Vagina (tissue), 2 donors: ENCODE data around the gene MS4A15. TPM values are rescaled to one million over a fixed set of nuclear protein-coding genes. Genes with fewer than 3 reads are reported as not detected.

Experiments used
- DNase-seq, 2 donors: peaks; one replicate each; pipeline ENCODE4 v3.0.0-alpha.2; 2017; ENCODE audit errors: extremely low spot score in 2 of 2
- H3K27ac ChIP-seq: fragments of 200-600 bp; sonication (generic); one replicate; pipeline ENCODE4 v1.5.1; 2019
- H3K27me3 ChIP-seq: fragments of 200-600 bp; sonication (generic); one replicate; pipeline ENCODE4 v1.5.1; 2019
- H3K36me3 ChIP-seq, 2 donors: fragments of 200-600 bp; sonication (generic); one replicate each; pipeline ENCODE4 v1.5.1; 2017 to 2019
- H3K4me1 ChIP-seq: fragments of 200-600 bp; sonication (generic); one replicate; pipeline ENCODE4 v1.5.1; 2019
- H3K4me3 ChIP-seq, 2 donors: fragments of 200-600 bp; sonication (generic); 1 replicate in 1 of 2; 2 replicates in 1 of 2; pipeline ENCODE4 v1.5.1; 2016 to 2019
- H3K9me3 ChIP-seq: fragments of 200-600 bp; sonication (generic); one replicate; pipeline ENCODE4 v1.5.1; 2019
- CTCF ChIP-seq, 3 experiments: fragments of 450-650 bp in 2 of 3; fragments of 200-600 bp in 1 of 3; sonication (generic) in 1 of 3; IDR thresholded peaks; one replicate each; pipeline ENCODE4 v1.5.1; 2017 to 2019; ENCODE audit warnings: antibody characterized with exemption in 3 of 3, mild to moderate bottlenecking in 2 of 3, moderate library complexity in 2 of 3
- POLR2A ChIP-seq, 2 donors: fragments of 450-650 bp; IDR thresholded peaks; one replicate each; pipeline ENCODE4 v1.6.1; 2017; ENCODE audit warnings: antibody characterized with exemption in 2 of 2, mild to moderate bottlenecking in 2 of 2, moderate library complexity in 2 of 2
- POLR2AphosphoS5 ChIP-seq, 2 donors: sonication (generic); formaldehyde crosslinking; IDR thresholded peaks; one replicate each; pipeline ENCODE4 v1.9.0; 2017; ENCODE audit warnings: antibody characterized with exemption in 2 of 2, mild to moderate bottlenecking in 2 of 2, low read depth in 1 of 2; ENCODE audit not compliant: insufficient read depth in 1 of 2
- intact Hi-C: fragments of 100-400 bp; cut with DNase I; formaldehyde crosslinking; loops from one replicate; pipeline ENCODE4 v1.15.1; 2023
- total RNA-seq: library from RNA; depleted of rRNA; stranded (reverse); fragments of >200 nt; gene quantifications from one replicate; pipeline ENCODE4 v1.2.3, GENCODE V29; 2016

MS4A15 gene
- total RNA-seq, 1 donor from 2014 or later: not detected

GRCh38 chr11:60717956-60718355 lies 38.7 kb upstream of the MS4A15 start:
- no peak for DNase-seq
- Histone ChIP-seq H3K27ac (no peak overlapping the region), H3K36me3 (no peaks in the 10 kb centered on the region), H3K27me3 (no peaks in the 10 kb centered on the region), H3K9me3 (no peaks in the 10 kb centered on the region), H3K4me3 (no peak overlapping the region), H3K4me1 (no peaks in the 10 kb centered on the region)
- intact Hi-C loops: no loop called here
- no peak for TF ChIP-seq POLR2A (IDR thresholded peaks at IDR 0.05)
- no peak for TF ChIP-seq CTCF (IDR thresholded peaks at IDR 0.05)
- TF ChIP-seq POLR2AphosphoS5 (IDR thresholded peaks at IDR 0.05; ENCODE audit: insufficient read depth in 1 of 2, low read depth in 1 of 2): no peak

- Histone ChIP-seq H3K27ac (no peak overlapping the region), H3K36me3 (no peaks in the 10 kb centered on the region), H3K4me3 (no peak overlapping the region), H3K27me3 (no peaks in the 10 kb centered on the region), H3K4me1 (no peaks in the 10 kb centered on the region), H3K9me3 (no peaks in the 10 kb centered on the region)
- TF ChIP-seq POLR2AphosphoS5 (IDR thresholded peaks at IDR 0.05; ENCODE audit: insufficient read depth in 1 of 2, low read depth in 1 of 2): no peak
- no peak for TF ChIP-seq CTCF (IDR thresholded peaks at IDR 0.05)
- TF ChIP-seq POLR2A (IDR thresholded peaks at IDR 0.05): no peak
- DNase-seq: no peak
- intact Hi-C loops: no loop called here
These were observed 37.9 kb upstream of the MS4A15 start for GRCh38 chr11:60718524-60719316.

- DNase-seq: no peak
- intact Hi-C loops: no loop called here
- no peak for TF ChIP-seq POLR2AphosphoS5 (IDR thresholded peaks at IDR 0.05; ENCODE audit: insufficient read depth in 1 of 2, low read depth in 1 of 2)
These were observed 37.3 kb upstream of the MS4A15 start for GRCh38 chr11:60719391-60719790.

GRCh38 chr11:60720460-60720859 lies 36.2 kb upstream of the MS4A15 start:
- Histone ChIP-seq H3K27me3 (no peaks in the 10 kb centered on the region), H3K4me1 (no peaks in the 10 kb centered on the region), H3K9me3 (no peaks in the 10 kb centered on the region), H3K27ac (no peak overlapping the region), H3K4me3 (no peak overlapping the region), H3K36me3 (no peaks in the 10 kb centered on the region)
- no peak for DNase-seq
- TF ChIP-seq POLR2A (IDR thresholded peaks at IDR 0.05) (no peak), CTCF (IDR thresholded peaks at IDR 0.05) (no peak), POLR2AphosphoS5 (IDR thresholded peaks at IDR 0.05; ENCODE audit: insufficient read depth in 1 of 2, low read depth in 1 of 2) (no peak)
- intact Hi-C loops: no loop called here

More at GRCh38 chr11:60719391-60719790, 37.3 kb upstream of the MS4A15 start:
- no peak overlapping the region for H3K27ac ChIP-seq
- H3K4me1 ChIP-seq: no peaks in the 10 kb centered on the region
- no peak overlapping the region for H3K4me3 ChIP-seq
- H3K9me3 ChIP-seq: no peaks in the 10 kb centered on the region
- H3K36me3 ChIP-seq: no peaks in the 10 kb centered on the region
- no peaks in the 10 kb centered on the region for H3K27me3 ChIP-seq

- Histone ChIP-seq H3K27ac (no peak within 1 kb of the TSS), H3K36me3 (no peaks in the 10 kb centered on the region), H3K9me3 (no peaks in the 10 kb centered on the region), H3K27me3 (no peaks in the 10 kb centered on the region), H3K4me1 (no peaks in the 10 kb centered on the region), H3K4me3 (no peak within 1 kb of the TSS)
- no peak for DNase-seq
- TF ChIP-seq POLR2AphosphoS5 (IDR thresholded peaks at IDR 0.05; ENCODE audit: insufficient read depth in 1 of 2, low read depth in 1 of 2) (no peak), CTCF (IDR thresholded peaks at IDR 0.05) (no peak), POLR2A (IDR thresholded peaks at IDR 0.05) (no peak)
- intact Hi-C loops: no loop called here
These were observed 32.2 kb upstream of the MS4A15 start, which contains the start of gene MS4A18 for GRCh38 chr11:60724420-60724819. MS4A18 (plus strand) TSS chr11:60724720.
